ENCODE measurements around the gene RBM18. TPM values are rescaled to one million over a fixed set of nuclear protein-coding genes. Genes with fewer than 3 reads are reported as not detected.

Gene RBM18
- total RNA-seq, 1 experiment from 2014 or later: 32.5 TPM

GRCh38 chr9:122192914-122193525 is 71.6 kb downstream of the RBM18 start:
- no peak overlapping the region for H3K4me3 ChIP-seq (replicated peaks in 1 of 2; ENCODE audit: low read depth in 1 of 2, low read length in 2 of 2)
- no peaks in the 10 kb centered on the region for H3K27me3 ChIP-seq (ENCODE audit: insufficient read depth, low read length)
- no peak overlapping the region for H3K4me2 ChIP-seq (ENCODE audit: low read length)
- H3K9me2 ChIP-seq (ENCODE audit: insufficient read depth): no peaks in the 10 kb centered on the region
- no peak for TF ChIP-seq POLR2A (IDR thresholded peaks at IDR 0.05; ENCODE audit: borderline replicate concordance, extremely low read depth, insufficient read depth, insufficient read length)
- TF ChIP-seq SIN3A (IDR thresholded peaks at IDR 0.05; ENCODE audit: low read depth): no peak
- TF ChIP-seq FOSL1 (IDR thresholded peaks at IDR 0.05; ENCODE audit: low read depth): no peak
- no peak for TF ChIP-seq MAX (IDR thresholded peaks at IDR 0.05)
- TF ChIP-seq POLR2AphosphoS5 (IDR thresholded peaks at IDR 0.05; ENCODE audit: low read depth, low read length): no peak
- no peak for TF ChIP-seq EGR1 (IDR thresholded peaks at IDR 0.05; ENCODE audit: low read depth)
- no peak for TF ChIP-seq RAD21 (IDR thresholded peaks at IDR 0.05; ENCODE audit: low read depth)
- no peak for TF ChIP-seq CBX3 (IDR thresholded peaks at IDR 0.05; ENCODE audit: low read depth)
- TF ChIP-seq ZBTB33 (IDR thresholded peaks at IDR 0.05; ENCODE audit: extremely low read depth, insufficient replicate concordance, low read length): no peak
- TF ChIP-seq TCF7L2 (IDR thresholded peaks at IDR 0.05; ENCODE audit: borderline replicate concordance, extremely low read depth, insufficient read depth, insufficient read length): no peak
- no peak for TF ChIP-seq SRF (IDR thresholded peaks at IDR 0.05; ENCODE audit: low read depth)
- no peak for TF ChIP-seq CTCF (IDR thresholded peaks at IDR 0.05 in 2 of 3, conservative IDR thresholded peaks at IDR 0.05 in 1 of 3; ENCODE audit: borderline replicate concordance in 1 of 3, insufficient read depth in 1 of 3, low read depth in 2 of 3, low read length in 2 of 3)
- no peak for TF ChIP-seq JUND (IDR thresholded peaks at IDR 0.05)
- no peak for TF ChIP-seq SP1 (IDR thresholded peaks at IDR 0.05; ENCODE audit: low read depth)
- no peak for TF ChIP-seq ZNF274 (IDR thresholded peaks at IDR 0.05; ENCODE audit: low read depth, low read length)
- TF ChIP-seq YY1 (IDR thresholded peaks at IDR 0.05; ENCODE audit: extremely low read depth, insufficient replicate concordance, low read depth, low read length): no peak
- TF ChIP-seq CEBPB (IDR thresholded peaks at IDR 0.05; ENCODE audit: low read depth): no peak
- no peak for TF ChIP-seq ATF3 (IDR thresholded peaks at IDR 0.05)
- TF ChIP-seq ZFX (IDR thresholded peaks at IDR 0.05): no peak
- no peak for TF ChIP-seq ELF1 (IDR thresholded peaks at IDR 0.05; ENCODE audit: borderline replicate concordance, low read depth)
- H3K9ac ChIP-seq (ENCODE audit: low read length): no peak overlapping the region
- DNase-seq (ENCODE audit: low read depth, low spot score): no peak
- ChIA-PET RAD21 (ENCODE audit: low non-redundant PET in 1 of 2, low total read pairs in 2 of 2, uncharacterized antibody in 2 of 2, unreplicated experiment in 2 of 2) (no interaction called here), CTCF (no interaction called here), POLR2A (no interaction called here)
- ATAC-seq: no peak
- no TSS peak for BruUV-seq (replicated peaks)
- H3K9me3 ChIP-seq (ENCODE audit: control insufficient read depth in 1 of 2, insufficient read depth in 1 of 2, low read depth in 1 of 2, low read length in 2 of 2): no peaks in the 10 kb centered on the region
- H2AFZ ChIP-seq (ENCODE audit: low read depth, low read length, poor library complexity, severe bottlenecking): no peak overlapping the region
- no peaks in the 10 kb centered on the region for H3K79me2 ChIP-seq (ENCODE audit: insufficient read depth, low read length)
- intact Hi-C loops (cut with micrococcal nuclease): no loop called here
- H4K20me1 ChIP-seq (ENCODE audit: insufficient read depth): no peaks in the 10 kb centered on the region
- no peaks in the 10 kb centered on the region for H3K36me3 ChIP-seq (ENCODE audit: control insufficient read depth in 1 of 2, insufficient read depth in 2 of 2, low read length in 2 of 2)
- H3K4me1 ChIP-seq (ENCODE audit: control insufficient read depth in 1 of 2, insufficient read depth in 2 of 2, low read length in 2 of 2): no peaks in the 10 kb centered on the region
- no peak overlapping the region for H3K27ac ChIP-seq (ENCODE audit: low read depth, low read length)

Data from HCT116 (cell line).